ENCODE measurements around the gene SLC16A5. TPM values are rescaled to one million over a fixed set of nuclear protein-coding genes. Genes with fewer than 3 reads are reported as not detected.

SLC16A5 gene
- total RNA-seq, 1 experiment from 2014 or later = 33.8 TPM

GRCh38 chr17:75110234-75110937, 22.6 kb downstream of the SLC16A5 start:
- no peak for TF ChIP-seq CTCF (IDR thresholded peaks at IDR 0.05; ENCODE audit: insufficient read depth in 1 of 2, low read depth in 1 of 2, low read length in 1 of 2, severe bottlenecking in 1 of 2, unreplicated experiment in 1 of 2)
- Histone ChIP-seq H3K36me3 (ENCODE audit: control insufficient read depth, insufficient read depth, low read length) (no peaks in the 10 kb centered on the region), H3K4me3 (ENCODE audit: low read depth, low read length) (peak overlapping the region; percentile 66), H3K27me3 (replicated peaks; ENCODE audit: control insufficient read depth, insufficient read depth, low read length) (no peaks in the 10 kb centered on the region), H3K9me3 (no peaks in the 10 kb centered on the region), H3K4me1 (peaks cover 8% of the 10 kb centered on the region)
- peak in 1 of 2 experiments; percentile 49 for DNase-seq
- POLR2A ChIA-PET = interaction anchor here (0.6 to 1.3 kb wide), 9 partner anchors 9 to 587 kb away, joined by 3 to 9 read pairs (median 5); partner anchors contain the start of gene SLC16A5
- intact Hi-C loops (cut with micrococcal nuclease; ENCODE audit: unreplicated experiment) = no loop called here
- Mint-ChIP-seq H3K36me3 (ENCODE audit: insufficient read depth, unreplicated experiment) (peaks cover 48% of the 10 kb centered on the region), H3K4me3 (ENCODE audit: unreplicated experiment) (peak overlapping the region; percentile 86), H3K27me3 (ENCODE audit: insufficient read depth, unreplicated experiment) (no peaks in the 10 kb centered on the region), H3K27ac (ENCODE audit: unreplicated experiment) (no peak overlapping the region), H3K9me3 (ENCODE audit: unreplicated experiment) (no peaks in the 10 kb centered on the region), H3K4me1 (ENCODE audit: low read depth, unreplicated experiment) (peaks cover 22% of the 10 kb centered on the region)
- CTCF ChIA-PET = interaction anchor here (0.6 to 2.2 kb wide), 9 partner anchors 21 to 312 kb away, joined by 3 to 17 read pairs (median 4); partner anchors contain the start of gene NT5C
- no TSS peak for BruUV-seq (replicated peaks)

GRCh38 chr17:75111777-75112335, 24.1 kb downstream of the SLC16A5 start:
- no peak overlapping the region for H3K4me3 Mint-ChIP-seq (ENCODE audit: unreplicated experiment)
- H3K27me3 Mint-ChIP-seq (ENCODE audit: insufficient read depth, unreplicated experiment) = no peaks in the 10 kb centered on the region
- H3K9me3 Mint-ChIP-seq (ENCODE audit: unreplicated experiment) = no peaks in the 10 kb centered on the region
- no peak for DNase-seq
- CTCF ChIA-PET = no interaction called here
- Histone ChIP-seq H3K4me3 (ENCODE audit: low read depth, low read length) (no peak overlapping the region), H3K36me3 (ENCODE audit: control insufficient read depth, insufficient read depth, low read length) (no peaks in the 10 kb centered on the region), H3K9me3 (no peaks in the 10 kb centered on the region), H3K27me3 (replicated peaks; ENCODE audit: control insufficient read depth, insufficient read depth, low read length) (no peaks in the 10 kb centered on the region), H3K4me1 (peaks cover 8% of the 10 kb centered on the region)
- TF ChIP-seq CTCF (IDR thresholded peaks at IDR 0.05; ENCODE audit: insufficient read depth in 1 of 2, low read depth in 1 of 2, low read length in 1 of 2, severe bottlenecking in 1 of 2, unreplicated experiment in 1 of 2) = no peak
- POLR2A ChIA-PET = no interaction called here
- peaks cover 42% of the 10 kb centered on the region for H3K36me3 Mint-ChIP-seq (ENCODE audit: insufficient read depth, unreplicated experiment)
- TSS peak; percentile 28 for BruUV-seq (replicated peaks)
- no peak overlapping the region for H3K27ac Mint-ChIP-seq (ENCODE audit: unreplicated experiment)
- H3K4me1 Mint-ChIP-seq (ENCODE audit: low read depth, unreplicated experiment) = peaks cover 22% of the 10 kb centered on the region
- intact Hi-C loops (cut with micrococcal nuclease; ENCODE audit: unreplicated experiment) = no loop called here

- DNase-seq = peak; percentile 88 to 91
- H3K27me3 Mint-ChIP-seq (ENCODE audit: insufficient read depth, unreplicated experiment) = no peaks in the 10 kb centered on the region
- ChIA-PET POLR2A (interaction anchor here (0.5 to 1.2 kb wide), 3 partner anchors 36 to 54 kb away, joined by 3 read pairs; no protein-coding TSS in a partner anchor), CTCF (interaction anchor here (0.5 to 2.5 kb wide), 36 partner anchors 9 to 291 kb away, joined by 3 to 58 read pairs (median 5); partner anchors contain the start of genes GRB2, JPT1, MIF4GD and NT5C)
- intact Hi-C loops (cut with micrococcal nuclease; ENCODE audit: unreplicated experiment) = loop anchor here (1.0 kb wide), 4 partner anchors 17 to 124 kb away; partner anchors contain the start of gene NT5C
- H3K4me1 ChIP-seq = peaks cover 8% of the 10 kb centered on the region
- peaks cover 22% of the 10 kb centered on the region for H3K4me1 Mint-ChIP-seq (ENCODE audit: low read depth, unreplicated experiment)
- no peaks in the 10 kb centered on the region for H3K9me3 Mint-ChIP-seq (ENCODE audit: unreplicated experiment)
- peak; percentile 94 to 97 for TF ChIP-seq CTCF (IDR thresholded peaks at IDR 0.05; ENCODE audit: insufficient read depth in 1 of 2, low read depth in 1 of 2, low read length in 1 of 2, severe bottlenecking in 1 of 2, unreplicated experiment in 1 of 2)
- no peaks in the 10 kb centered on the region for H3K27me3 ChIP-seq (replicated peaks; ENCODE audit: control insufficient read depth, insufficient read depth, low read length)
- H3K4me3 ChIP-seq (ENCODE audit: low read depth, low read length) = no peak overlapping the region
- no TSS peak for BruUV-seq (replicated peaks)
- H3K27ac Mint-ChIP-seq (ENCODE audit: unreplicated experiment) = peak overlapping the region; percentile 74
- no peaks in the 10 kb centered on the region for H3K9me3 ChIP-seq
- peak overlapping the region; percentile 32 for H3K4me3 Mint-ChIP-seq (ENCODE audit: unreplicated experiment)
- peaks cover 45% of the 10 kb centered on the region for H3K36me3 Mint-ChIP-seq (ENCODE audit: insufficient read depth, unreplicated experiment)
- H3K36me3 ChIP-seq (ENCODE audit: control insufficient read depth, insufficient read depth, low read length) = no peaks in the 10 kb centered on the region
Observed at GRCh38 chr17:75113798-75114551, 26.2 kb downstream of the SLC16A5 start.

Measured in Caco-2 (cell line).